ENCODE data around the gene RHOA. TPM values are rescaled to one million over a fixed set of nuclear protein-coding genes. Genes with fewer than 3 reads are reported as not detected.

The RHOA gene
- total RNA-seq, 1 donor from 2014 or later = 538 TPM

GRCh38 chr3:49386056-49386756, 25.6 kb downstream of the RHOA start:
- TF ChIP-seq, protein P1, sequence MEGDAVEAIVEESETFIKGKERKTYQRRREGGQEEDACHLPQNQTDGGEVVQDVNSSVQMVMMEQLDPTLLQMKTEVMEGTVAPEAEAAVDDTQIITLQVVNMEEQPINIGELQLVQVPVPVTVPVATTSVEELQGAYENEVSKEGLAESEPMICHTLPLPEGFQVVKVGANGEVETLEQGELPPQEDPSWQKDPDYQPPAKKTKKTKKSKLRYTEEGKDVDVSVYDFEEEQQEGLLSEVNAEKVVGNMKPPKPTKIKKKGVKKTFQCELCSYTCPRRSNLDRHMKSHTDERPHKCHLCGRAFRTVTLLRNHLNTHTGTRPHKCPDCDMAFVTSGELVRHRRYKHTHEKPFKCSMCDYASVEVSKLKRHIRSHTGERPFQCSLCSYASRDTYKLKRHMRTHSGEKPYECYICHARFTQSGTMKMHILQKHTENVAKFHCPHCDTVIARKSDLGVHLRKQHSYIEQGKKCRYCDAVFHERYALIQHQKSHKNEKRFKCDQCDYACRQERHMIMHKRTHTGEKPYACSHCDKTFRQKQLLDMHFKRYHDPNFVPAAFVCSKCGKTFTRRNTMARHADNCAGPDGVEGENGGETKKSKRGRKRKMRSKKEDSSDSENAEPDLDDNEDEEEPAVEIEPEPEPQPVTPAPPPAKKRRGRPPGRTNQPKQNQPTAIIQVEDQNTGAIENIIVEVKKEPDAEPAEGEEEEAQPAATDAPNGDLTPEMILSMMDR (IDR thresholded peaks at IDR 0.05; ENCODE audit: insufficient read depth, low read depth, low read length) = no peak
- no peak for TF ChIP-seq EZH2 (IDR thresholded peaks at IDR 0.05; ENCODE audit: insufficient read depth, low read length)
- H3K9me3 ChIP-seq (ENCODE audit: insufficient read depth, low read depth, low read length) = no peaks in the 10 kb centered on the region
- H3K9me3 Mint-ChIP-seq (ENCODE audit: unreplicated experiment) = no peaks in the 10 kb centered on the region
- DNase-seq (ENCODE audit: low read depth) (no peak), FAIRE-seq (no peak)
- no peak overlapping the region for H3K27ac Mint-ChIP-seq (ENCODE audit: unreplicated experiment)
- peaks cover 93% of the 10 kb centered on the region for H4K20me1 ChIP-seq (ENCODE audit: insufficient read depth, low read length)
- H3K9ac ChIP-seq (ENCODE audit: low read length) = no peak overlapping the region
- no peak overlapping the region for H2AFZ ChIP-seq (ENCODE audit: low read depth, low read length)
- peaks cover 6% of the 10 kb centered on the region for H3K36me3 ChIP-seq (ENCODE audit: insufficient read depth, low read length)
- H3K4me3 Mint-ChIP-seq (ENCODE audit: unreplicated experiment) = peak overlapping the region; percentile 63
- H3K27me3 ChIP-seq (ENCODE audit: insufficient read depth, low read length) = no peaks in the 10 kb centered on the region
- no peaks in the 10 kb centered on the region for H3K27me3 Mint-ChIP-seq (ENCODE audit: low read depth, unreplicated experiment)
- H3K27ac ChIP-seq (ENCODE audit: low read depth, low read length) = no peak overlapping the region
- H3K79me2 ChIP-seq (ENCODE audit: insufficient read depth, low read length) = peaks cover 98% of the 10 kb centered on the region
- no peak overlapping the region for H3K4me2 ChIP-seq (ENCODE audit: low read length)
- peaks cover 11% of the 10 kb centered on the region for H3K4me1 ChIP-seq (ENCODE audit: insufficient read depth, low read length)
- peaks cover 20% of the 10 kb centered on the region for H3K4me1 Mint-ChIP-seq (ENCODE audit: low read depth, unreplicated experiment)
- no peak overlapping the region for H3K4me3 ChIP-seq (ENCODE audit: insufficient read depth, low read depth, low read length)
- peaks cover 12% of the 10 kb centered on the region for H3K36me3 Mint-ChIP-seq (ENCODE audit: low read depth, unreplicated experiment)

DNA sequence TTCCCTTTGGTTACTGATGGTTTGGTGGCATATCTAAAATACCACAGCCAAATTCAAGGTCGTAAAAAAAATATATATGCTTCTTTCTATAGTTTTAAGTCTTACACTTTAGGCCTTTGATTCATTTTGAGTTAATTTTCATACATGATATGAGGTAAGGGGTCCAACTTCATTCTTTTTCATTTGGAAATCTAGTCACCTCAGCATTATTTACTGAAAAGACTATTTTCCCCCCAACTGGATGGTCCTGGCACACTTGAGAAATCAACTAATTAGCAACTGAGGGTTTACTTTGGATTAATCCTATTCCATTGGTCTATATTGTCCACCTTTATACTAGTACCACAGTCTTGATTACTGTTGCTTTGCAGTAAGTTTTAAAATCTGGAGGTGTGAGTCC, 26.2 kb downstream of the RHOA start:
- no peaks in the 10 kb centered on the region for H3K27me3 ChIP-seq (ENCODE audit: insufficient read depth, low read length)

More for the DNA sequence above, 26.2 kb downstream of the RHOA start:
- Histone ChIP-seq H2AFZ (ENCODE audit: low read depth, low read length) (no peak overlapping the region), H3K79me2 (ENCODE audit: insufficient read depth, low read length) (peaks cover 98% of the 10 kb centered on the region), H4K20me1 (ENCODE audit: insufficient read depth, low read length) (peaks cover 94% of the 10 kb centered on the region), H3K4me2 (ENCODE audit: low read length) (no peak overlapping the region), H3K4me3 (ENCODE audit: insufficient read depth, low read depth, low read length) (no peak overlapping the region), H3K4me1 (ENCODE audit: insufficient read depth, low read length) (peaks cover 11% of the 10 kb centered on the region), H3K9ac (ENCODE audit: low read length) (no peak overlapping the region), H3K9me3 (ENCODE audit: insufficient read depth, low read depth, low read length) (no peaks in the 10 kb centered on the region), H3K27ac (ENCODE audit: low read depth, low read length) (no peak overlapping the region), H3K36me3 (ENCODE audit: insufficient read depth, low read length) (peaks cover 9% of the 10 kb centered on the region)
- peaks cover 19% of the 10 kb centered on the region for H3K4me1 Mint-ChIP-seq (ENCODE audit: low read depth, unreplicated experiment)
- H3K4me3 Mint-ChIP-seq (ENCODE audit: unreplicated experiment) = no peak overlapping the region
- no peak for DNase-seq (ENCODE audit: low read depth)
- FAIRE-seq = no peak
- H3K27ac Mint-ChIP-seq (ENCODE audit: unreplicated experiment) = no peak overlapping the region
- no peaks in the 10 kb centered on the region for H3K27me3 Mint-ChIP-seq (ENCODE audit: low read depth, unreplicated experiment)
- no peaks in the 10 kb centered on the region for H3K9me3 Mint-ChIP-seq (ENCODE audit: unreplicated experiment)
- TF ChIP-seq, protein P1 (IDR thresholded peaks at IDR 0.05; ENCODE audit: insufficient read depth, low read depth, low read length) = no peak
- no peak for TF ChIP-seq EZH2 (IDR thresholded peaks at IDR 0.05; ENCODE audit: insufficient read depth, low read length)
- H3K36me3 Mint-ChIP-seq (ENCODE audit: low read depth, unreplicated experiment) = peaks cover 12% of the 10 kb centered on the region

Data from astrocyte (in vitro differentiated cells and primary cell).